Esophagus muscularis mucosa (tissue), 4 donors: ENCODE data around the gene MRFAP1L1. TPM values are rescaled to one million over a fixed set of nuclear protein-coding genes. Genes with fewer than 3 reads are reported as not detected.

Experiments
- DNase-seq: peaks from one replicate; pipeline ENCODE4 v3.0.0-alpha.2; 2017; ENCODE audit errors: extremely low spot score
- H3K27ac ChIP-seq, 4 donors: fragments of 200-600 bp; sonication (generic); replicated peaks in 1 of 4; 1 replicate in 3 of 4; 2 replicates in 1 of 4; pipeline ENCODE4 v1.5.1; 2016 to 2019; ENCODE audit warnings: mild to moderate bottlenecking in 1 of 4
- H3K27me3 ChIP-seq, 4 donors: fragments of 200-600 bp; sonication (generic); one replicate each; pipeline versions ENCODE4 v1.5.1 to v1.6.0; 2016 to 2019
- H3K36me3 ChIP-seq, 4 donors: fragments of 200-600 bp; sonication (generic); one replicate each; pipeline ENCODE4 v1.5.1; 2016 to 2019
- H3K4me1 ChIP-seq, 4 donors: fragments of 200-600 bp; sonication (generic); one replicate each; pipeline ENCODE4 v1.5.1; 2016 to 2019
- H3K4me3 ChIP-seq, 4 donors: fragments of 200-600 bp; sonication (generic); 1 replicate in 2 of 4; 2 replicates in 2 of 4; pipeline ENCODE4 v1.5.1; 2016 to 2019; ENCODE audit warnings: mild to moderate bottlenecking in 4 of 4, moderate library complexity in 1 of 4
- H3K9me3 ChIP-seq, 4 donors: fragments of 200-600 bp; sonication (generic); 1 replicate in 3 of 4; 2 replicates in 1 of 4; pipeline ENCODE4 v1.5.1; 2016 to 2019
- CTCF ChIP-seq, 3 experiments: fragments of 200-600 bp in 2 of 3; fragments of 450-650 bp in 1 of 3; sonication (generic) in 2 of 3; IDR thresholded peaks; one replicate each; pipeline ENCODE4 v1.5.1; 2017 to 2019; ENCODE audit warnings: antibody characterized with exemption in 3 of 3, mild to moderate bottlenecking in 2 of 3, moderate library complexity in 1 of 3
- EP300 ChIP-seq: sonication (generic); formaldehyde crosslinking; IDR thresholded peaks from one replicate; pipeline ENCODE4 v1.6.1; 2017; ENCODE audit warnings: antibody characterized with exemption
- POLR2A ChIP-seq: fragments of 450-650 bp; IDR thresholded peaks from one replicate; pipeline ENCODE4 v1.6.1; 2017; ENCODE audit warnings: antibody characterized with exemption, moderate library complexity, mild to moderate bottlenecking, low read depth
- POLR2AphosphoS5 ChIP-seq, 2 donors: sonication (generic); formaldehyde crosslinking; IDR thresholded peaks; one replicate each; pipeline ENCODE4 v1.6.1; 2017; ENCODE audit warnings: antibody characterized with exemption in 2 of 2
- WGBS: methylation state at CpG from one replicate; pipeline ENCODE4 v1.1.5; 2018; 5-methylcytosine and 5-hydroxymethylcytosine counted together
- intact Hi-C: fragments of 100-400 bp; cut with DNase I; formaldehyde crosslinking; loops from one replicate; pipeline ENCODE4 v1.15.1; 2023
- total RNA-seq, 4 donors: library from RNA; depleted of rRNA; stranded (reverse); fragments of >200 nt; gene quantifications; one replicate each; pipeline versions ENCODE4 v1.1.0 to v1.2.1, GENCODE V29; 2016

MRFAP1L1 gene
- total RNA-seq, 4 donors from 2014 or later: 55.2 to 60.0 (median 57.0) TPM

GRCh38 chr4:6740347-6740746 lies 30.7 kb upstream of the MRFAP1L1 start:
- Histone ChIP-seq H3K4me1 (no peaks in the 10 kb centered on the region), H3K4me3 (no peak overlapping the region), H3K27ac (no peak overlapping the region), H3K36me3 (no peaks in the 10 kb centered on the region), H3K27me3 (no peaks in the 10 kb centered on the region), H3K9me3 (no peaks in the 10 kb centered on the region)
- intact Hi-C loops: no loop called here
- no peak for DNase-seq
- TF ChIP-seq CTCF (IDR thresholded peaks at IDR 0.05) (no peak), POLR2AphosphoS5 (IDR thresholded peaks at IDR 0.05) (no peak), POLR2A (no peak), EP300 (no peak)
- WGBS: 86% methylated on average over 8 of the region's 8 CpGs

GRCh38 chr4:6739920-6740319 lies 30.3 kb upstream of the MRFAP1L1 start:
- 90% methylated on average over 4 of the region's 4 CpGs for WGBS
- DNase-seq: no peak
- H3K27me3 ChIP-seq: no peaks in the 10 kb centered on the region
- H3K36me3 ChIP-seq: no peaks in the 10 kb centered on the region
- no peaks in the 10 kb centered on the region for H3K9me3 ChIP-seq
- H3K4me1 ChIP-seq: no peaks in the 10 kb centered on the region
- H3K4me3 ChIP-seq: no peak overlapping the region
- no peak for TF ChIP-seq POLR2A
- TF ChIP-seq CTCF (IDR thresholded peaks at IDR 0.05): no peak
- TF ChIP-seq EP300: no peak
- TF ChIP-seq POLR2AphosphoS5 (IDR thresholded peaks at IDR 0.05): no peak
- no peak overlapping the region for H3K27ac ChIP-seq
- intact Hi-C loops: no loop called here

- intact Hi-C loops: no loop called here
- DNase-seq: no peak
- no peaks in the 10 kb centered on the region for H3K9me3 ChIP-seq
- H3K4me1 ChIP-seq: peaks cover 9 to 17% (median 13%) of the 10 kb centered on the region in 4 donors
- H3K27ac ChIP-seq: no peak overlapping the region
- 83% methylated on average over 16 of the region's 16 CpGs for WGBS
- no peaks in the 10 kb centered on the region for H3K36me3 ChIP-seq
- TF ChIP-seq POLR2A (no peak), CTCF (IDR thresholded peaks at IDR 0.05) (no peak), POLR2AphosphoS5 (IDR thresholded peaks at IDR 0.05) (no peak), EP300 (no peak)
- H3K27me3 ChIP-seq: no peaks in the 10 kb centered on the region
- no peak overlapping the region for H3K4me3 ChIP-seq
Observed at GRCh38 chr4:6734165-6734786, 24.6 kb upstream of the MRFAP1L1 start.

GRCh38 chr4:6733358-6734164 lies 23.9 kb upstream of the MRFAP1L1 start:
- intact Hi-C loops: no loop called here
- DNase-seq: no peak
- no peaks in the 10 kb centered on the region for H3K36me3 ChIP-seq
- no peak for TF ChIP-seq POLR2AphosphoS5 (IDR thresholded peaks at IDR 0.05)
- no peaks in the 10 kb centered on the region for H3K9me3 ChIP-seq
- H3K27ac ChIP-seq: peak overlapping the region in 2 of 4 donors; percentile 55 to 69
- H3K27me3 ChIP-seq: no peaks in the 10 kb centered on the region
- peaks cover 9 to 17% (median 13%) of the 10 kb centered on the region in 4 donors for H3K4me1 ChIP-seq
- H3K4me3 ChIP-seq: no peak overlapping the region
- 91% methylated on average over 20 of the region's 27 CpGs for WGBS

- Histone ChIP-seq H3K36me3 (no peaks in the 10 kb centered on the region), H3K27me3 (no peaks in the 10 kb centered on the region), H3K4me1 (peaks cover 9 to 17% (median 13%) of the 10 kb centered on the region in 4 donors), H3K4me3 (no peak overlapping the region), H3K27ac (peak overlapping the region; percentile 52 to 69 (median 55)), H3K9me3 (no peaks in the 10 kb centered on the region)
- peak; percentile 52 to 64 for TF ChIP-seq POLR2AphosphoS5 (IDR thresholded peaks at IDR 0.05)
- no peak for TF ChIP-seq CTCF (IDR thresholded peaks at IDR 0.05)
- 77% methylated on average over 10 of the region's 21 CpGs for WGBS
- DNase-seq: no peak
- intact Hi-C loops: no loop called here
Observed at GRCh38 chr4:6732441-6733357, 23.0 kb upstream of the MRFAP1L1 start.
